CD4-positive, alpha-beta T cell treated with Interleukin-12 subunit alpha and Interleukin-12 subunit beta, for 1 hour (primary cell): Measurements from ENCODE around the gene ACAP3.

Source experiments
- DNase-seq: peaks from one replicate; pipeline ENCODE4 v3.0.0-alpha.2; 2020

ACAP3 gene

DNA sequence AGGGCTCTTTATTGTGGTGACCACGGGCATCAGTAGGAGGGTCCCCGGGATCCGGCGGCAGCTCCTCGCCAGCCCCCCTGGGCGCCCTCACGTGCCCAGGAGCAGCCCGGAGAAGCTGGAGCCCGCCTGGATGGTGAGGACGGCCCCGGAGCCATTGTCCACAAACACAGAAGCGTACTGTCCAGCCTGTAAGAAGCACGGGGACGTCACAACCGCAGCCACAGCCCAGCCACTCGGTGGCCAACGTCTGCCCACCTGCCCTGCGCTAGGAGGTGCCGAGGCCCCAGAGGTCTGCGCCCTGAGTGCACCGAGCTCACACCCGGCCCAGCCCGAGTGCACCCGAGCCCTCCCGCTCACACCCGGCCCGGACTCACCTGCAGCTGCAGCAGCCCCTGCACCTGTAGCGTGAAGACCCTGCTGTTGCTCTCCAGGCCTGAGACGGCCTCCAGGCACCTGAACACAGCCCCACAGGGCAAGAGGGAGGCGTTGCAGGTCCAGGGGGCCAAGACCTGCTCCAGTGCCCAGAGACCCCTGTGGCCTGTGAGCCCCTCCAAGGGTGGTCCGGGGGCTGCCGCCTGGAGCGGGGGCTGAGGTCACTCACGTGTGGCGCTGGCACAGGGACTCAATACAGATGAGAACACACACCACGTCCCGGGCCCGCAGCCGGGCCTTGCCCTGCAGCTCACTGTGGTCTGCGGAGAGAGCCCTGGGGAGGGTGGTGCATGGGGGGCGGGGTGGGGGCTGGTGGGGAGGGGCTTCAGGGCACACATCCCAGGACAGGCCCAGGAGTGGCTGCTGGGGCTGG, 65.1 kb downstream of the ACAP3 start:
- no peak for DNase-seq
